Thyroid gland (tissue), 4 donors: ENCODE measurements around the gene CLDN20. TPM values are rescaled to one million over a fixed set of nuclear protein-coding genes. Genes with fewer than 3 reads are reported as not detected.

Experiments used
- DNase-seq, 2 donors: peaks; one replicate each; pipeline ENCODE4 v3.0.0-alpha.2; 2019
- H3K27ac ChIP-seq, 3 donors: fragments of 200-600 bp; sonication (generic); 1 replicate in 2 of 3; 2 replicates in 1 of 3; pipeline ENCODE4 v1.5.1; 2016 to 2019; ENCODE audit warnings: mild to moderate bottlenecking in 1 of 3, moderate library complexity in 1 of 3
- H3K27me3 ChIP-seq: fragments of 200-600 bp; sonication (generic); one replicate; pipeline ENCODE4 v1.5.1; 2019
- H3K36me3 ChIP-seq, 2 donors: fragments of 200-600 bp; sonication (generic); one replicate each; pipeline ENCODE4 v1.5.1; 2016 to 2019
- H3K4me1 ChIP-seq, 2 donors: fragments of 200-600 bp; sonication (generic); one replicate each; pipeline ENCODE4 v1.5.1; 2017 to 2019
- H3K4me3 ChIP-seq, 3 donors: fragments of 200-600 bp; sonication (generic); replicated peaks in 1 of 3; 1 replicate in 2 of 3; 2 replicates in 1 of 3; pipeline ENCODE4 v1.5.1; 2016; ENCODE audit warnings: mild to moderate bottlenecking in 1 of 3
- H3K9me3 ChIP-seq: fragments of 200-600 bp; sonication (generic); one replicate; pipeline ENCODE4 v1.5.1; 2017
- POLR2A ChIP-seq, 2 donors: fragments of 450-650 bp; IDR thresholded peaks; one replicate each; pipeline ENCODE4 v1.6.1; 2017; ENCODE audit warnings: antibody characterized with exemption in 2 of 2, mild to moderate bottlenecking in 2 of 2, moderate library complexity in 1 of 2
- WGBS, 2 donors: methylation state at CpG; one replicate each; pipeline ENCODE4 v1.1.5; 2017; 5-methylcytosine and 5-hydroxymethylcytosine counted together
- intact Hi-C: fragments of 100-400 bp; cut with DNase I; formaldehyde crosslinking; loops from one replicate; pipeline ENCODE4 v1.15.1; 2023
- total RNA-seq, 4 donors: library from RNA; depleted of rRNA; stranded (reverse); fragments of >200 nt; gene quantifications; one replicate each; pipeline ENCODE4 v1.2.3, GENCODE V29; 2016
- TF ChIP-seq, protein P1 (sequence below), 6 experiments: fragments of 200-600 bp in 3 of 6; fragments of 450-650 bp in 3 of 6; sonication (generic) in 3 of 6; IDR thresholded peaks; one replicate each; pipeline ENCODE4 v1.5.1; 2016 to 2019; ENCODE audit warnings: antibody characterized with exemption in 6 of 6, mild to moderate bottlenecking in 2 of 6, inconsistent platforms in 1 of 6, moderate library complexity in 1 of 6

Gene CLDN20
- total RNA-seq, 4 donors from 2014 or later: not detected

DNA sequence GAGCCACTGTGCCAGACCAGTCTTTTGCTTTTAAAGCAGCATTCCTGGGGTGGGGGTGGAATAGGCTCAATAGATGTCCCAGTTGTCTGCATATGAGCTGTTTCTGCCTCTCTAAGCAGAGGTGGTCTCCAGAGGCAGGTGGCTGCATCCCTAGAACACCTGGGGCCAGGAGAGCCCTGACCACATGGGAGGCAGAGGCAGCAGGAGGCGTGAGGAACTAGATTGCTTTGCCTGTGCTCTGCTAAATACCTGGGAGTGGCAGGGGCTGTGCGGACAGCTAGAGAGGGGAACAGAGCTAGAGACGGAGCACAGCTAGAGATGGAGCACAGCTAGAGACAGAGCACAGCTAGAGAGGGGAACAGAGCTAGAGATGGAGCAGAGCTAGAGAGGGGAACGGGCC, 29.1 kb upstream of the CLDN20 start:
- H3K4me1 ChIP-seq: peaks cover 0 to 4% of the 10 kb centered on the region in 2 donors
- TF ChIP-seq, protein P1, sequence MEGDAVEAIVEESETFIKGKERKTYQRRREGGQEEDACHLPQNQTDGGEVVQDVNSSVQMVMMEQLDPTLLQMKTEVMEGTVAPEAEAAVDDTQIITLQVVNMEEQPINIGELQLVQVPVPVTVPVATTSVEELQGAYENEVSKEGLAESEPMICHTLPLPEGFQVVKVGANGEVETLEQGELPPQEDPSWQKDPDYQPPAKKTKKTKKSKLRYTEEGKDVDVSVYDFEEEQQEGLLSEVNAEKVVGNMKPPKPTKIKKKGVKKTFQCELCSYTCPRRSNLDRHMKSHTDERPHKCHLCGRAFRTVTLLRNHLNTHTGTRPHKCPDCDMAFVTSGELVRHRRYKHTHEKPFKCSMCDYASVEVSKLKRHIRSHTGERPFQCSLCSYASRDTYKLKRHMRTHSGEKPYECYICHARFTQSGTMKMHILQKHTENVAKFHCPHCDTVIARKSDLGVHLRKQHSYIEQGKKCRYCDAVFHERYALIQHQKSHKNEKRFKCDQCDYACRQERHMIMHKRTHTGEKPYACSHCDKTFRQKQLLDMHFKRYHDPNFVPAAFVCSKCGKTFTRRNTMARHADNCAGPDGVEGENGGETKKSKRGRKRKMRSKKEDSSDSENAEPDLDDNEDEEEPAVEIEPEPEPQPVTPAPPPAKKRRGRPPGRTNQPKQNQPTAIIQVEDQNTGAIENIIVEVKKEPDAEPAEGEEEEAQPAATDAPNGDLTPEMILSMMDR (IDR thresholded peaks at IDR 0.05): no peak
- no peak for TF ChIP-seq POLR2A (IDR thresholded peaks at IDR 0.05)
- no peaks in the 10 kb centered on the region for H3K27me3 ChIP-seq
- no peak overlapping the region for H3K4me3 ChIP-seq
- intact Hi-C loops: no loop called here
- peak overlapping the region in 2 of 3 donors; percentile 40 to 49 for H3K27ac ChIP-seq
- no peaks in the 10 kb centered on the region for H3K9me3 ChIP-seq
- WGBS, 2 donors: 89 to 96% methylated on average over 4 of the region's 4 CpGs
- DNase-seq: no peak
- H3K36me3 ChIP-seq: no peaks in the 10 kb centered on the region

DNA sequence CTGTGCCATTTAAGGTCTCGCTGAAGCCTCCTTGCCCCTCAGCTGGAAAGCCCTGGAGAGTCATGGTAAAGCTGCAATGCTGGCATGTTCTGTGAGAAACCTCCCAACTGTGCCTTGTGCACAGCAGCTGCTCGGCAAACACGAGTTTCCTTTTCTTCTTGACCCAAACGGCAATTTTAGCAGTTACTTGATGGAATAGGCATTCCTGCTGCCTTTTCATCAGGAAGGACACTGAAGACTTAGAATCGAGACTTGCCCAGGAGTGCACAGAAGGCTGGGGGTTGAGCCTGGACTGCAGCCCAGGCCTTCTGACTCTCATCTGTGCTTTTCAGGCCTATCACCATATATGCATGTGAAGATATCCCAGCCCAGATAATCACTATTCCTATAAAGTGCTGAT, 28.7 kb upstream of the CLDN20 start:
- Histone ChIP-seq H3K4me1 (peaks cover 0 to 4% of the 10 kb centered on the region in 2 donors), H3K36me3 (no peaks in the 10 kb centered on the region), H3K27me3 (no peaks in the 10 kb centered on the region), H3K4me3 (no peak overlapping the region), H3K27ac (peak overlapping the region in 2 of 3 donors; percentile 40 to 49), H3K9me3 (no peaks in the 10 kb centered on the region)
- intact Hi-C loops: no loop called here
- WGBS, 2 donors: 52 to 70% methylated on average over 5 of the region's 5 CpGs
- TF ChIP-seq, protein P1 (IDR thresholded peaks at IDR 0.05): no peak
- TF ChIP-seq POLR2A (IDR thresholded peaks at IDR 0.05): no peak
- no peak for DNase-seq

DNA sequence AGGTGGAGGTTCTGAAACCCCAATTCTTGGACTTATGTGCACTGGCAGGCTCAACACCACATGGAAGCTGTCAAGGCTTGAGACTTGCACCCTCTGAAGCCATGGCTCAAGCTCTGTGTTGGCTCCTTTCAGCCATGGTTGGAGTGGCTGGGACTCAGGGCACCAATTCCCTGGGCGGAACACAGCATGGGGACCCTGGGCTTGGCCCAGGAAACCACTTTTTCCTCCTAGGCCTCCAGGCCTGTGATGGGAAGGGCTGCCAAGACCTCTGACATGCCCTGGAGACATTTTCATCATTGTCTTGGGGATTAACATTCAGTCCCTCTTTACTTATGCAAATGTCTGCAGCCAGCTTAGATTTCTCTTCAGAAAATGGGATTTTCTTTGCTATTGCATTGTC, 26.2 kb upstream of the CLDN20 start:
- Histone ChIP-seq H3K27me3 (no peaks in the 10 kb centered on the region), H3K36me3 (no peaks in the 10 kb centered on the region), H3K9me3 (no peaks in the 10 kb centered on the region), H3K27ac (no peak overlapping the region), H3K4me1 (peaks cover 10 to 17% of the 10 kb centered on the region in 2 donors), H3K4me3 (no peak overlapping the region)
- WGBS, 2 donors: 91% methylated on average over 1 of the region's 1 CpG; no CpG with 5 or more reads in 1 of the 2 donors
- no peak for DNase-seq
- intact Hi-C loops: no loop called here
- TF ChIP-seq POLR2A (IDR thresholded peaks at IDR 0.05): no peak
- TF ChIP-seq, protein P1 (IDR thresholded peaks at IDR 0.05): no peak

DNA sequence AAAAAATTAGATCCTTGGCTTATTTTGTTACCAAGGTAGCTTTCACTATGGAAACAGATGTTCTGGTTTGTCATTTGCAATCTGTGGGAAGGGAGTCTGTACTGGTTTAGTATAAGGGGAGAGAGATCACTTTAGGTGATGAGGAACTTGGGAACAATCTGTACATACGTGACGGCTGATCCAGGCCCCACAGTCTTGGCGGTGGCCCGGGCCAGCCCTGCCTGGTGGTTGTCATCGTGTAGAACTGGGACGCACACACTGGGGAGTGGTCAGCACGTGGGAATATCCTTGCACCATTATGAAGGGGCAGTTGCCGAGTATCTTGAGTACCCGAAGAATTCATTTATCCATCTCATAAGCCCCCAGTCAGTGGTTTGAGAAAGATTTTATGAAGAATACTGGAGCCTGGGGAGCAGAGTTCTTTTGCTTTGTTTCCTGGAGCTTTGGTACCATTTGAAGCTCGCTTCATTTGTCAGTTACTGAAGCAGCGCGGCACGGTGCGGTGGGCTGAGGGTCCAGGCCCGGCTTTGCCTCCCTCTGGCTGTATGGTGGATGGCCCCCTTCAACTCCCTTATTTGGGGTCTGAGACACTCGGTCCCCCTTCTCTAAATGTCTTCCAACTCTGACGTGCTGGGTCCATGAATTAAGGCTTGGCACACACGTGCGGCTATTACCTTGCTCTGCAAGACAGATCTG, 22.8 kb upstream of the CLDN20 start:
- H3K4me1 ChIP-seq: peaks cover 10 to 17% of the 10 kb centered on the region in 2 donors
- H3K4me3 ChIP-seq: no peak overlapping the region
- WGBS, 2 donors: 92 to 95% methylated on average over 19 of the region's 19 CpGs
- H3K27ac ChIP-seq: peak overlapping the region; percentile 75 to 87 (median 81)
- no peaks in the 10 kb centered on the region for H3K27me3 ChIP-seq
- TF ChIP-seq POLR2A (IDR thresholded peaks at IDR 0.05): no peak
- TF ChIP-seq, protein P1 (IDR thresholded peaks at IDR 0.05): no peak
- H3K9me3 ChIP-seq: no peaks in the 10 kb centered on the region
- intact Hi-C loops: no loop called here
- DNase-seq: no peak
- no peaks in the 10 kb centered on the region for H3K36me3 ChIP-seq

DNA sequence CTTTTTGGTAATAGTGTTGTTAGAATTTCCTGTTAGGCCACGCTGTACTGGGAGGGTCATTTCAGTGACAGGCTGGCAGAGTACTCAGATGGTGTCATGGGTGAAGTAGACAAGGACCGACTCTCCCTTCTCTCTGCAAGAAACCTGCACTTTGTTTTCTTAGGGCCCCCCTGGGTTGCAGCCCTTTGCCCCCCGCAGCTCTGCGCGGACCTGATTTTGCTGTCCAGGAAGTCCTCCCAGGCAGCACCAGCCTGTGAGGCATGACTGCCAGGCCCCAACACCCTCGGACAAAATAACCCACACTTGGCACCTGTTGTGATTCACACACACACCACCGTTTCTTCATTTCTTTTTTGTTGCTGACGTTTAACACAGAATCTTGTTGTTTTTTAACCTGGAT, 21.8 kb upstream of the CLDN20 start:
- no peak for TF ChIP-seq POLR2A (IDR thresholded peaks at IDR 0.05)
- TF ChIP-seq, protein P1 (IDR thresholded peaks at IDR 0.05): no peak
- Histone ChIP-seq H3K9me3 (no peaks in the 10 kb centered on the region), H3K27me3 (no peaks in the 10 kb centered on the region), H3K36me3 (no peaks in the 10 kb centered on the region), H3K4me3 (no peak overlapping the region), H3K4me1 (peaks cover 12 to 20% of the 10 kb centered on the region in 2 donors), H3K27ac (peak overlapping the region; percentile 75 to 87 (median 81))
- 39 to 42% methylated on average over 8 of the region's 8 CpGs for WGBS, 2 donors
- intact Hi-C loops: no loop called here
- peak; percentile 70 to 76 for DNase-seq
